HCT116 (cell line): ENCODE measurements around the gene GRID2.

ENCODE experiments used
- EZH2 ChIP-seq: fragments of 200-600 bp; sonication (generic); IDR thresholded peaks from 2 replicates; pipeline ENCODE4 v1.6.1; 2017; ENCODE audit warnings: antibody characterized with exemption, mixed run types
- POLR2A ChIP-seq: IDR thresholded peaks from 2 replicates; pipeline ENCODE4 v1.7.0; 2011; ENCODE audit warnings: borderline replicate concordance; ENCODE audit not compliant: insufficient read depth, insufficient read length; ENCODE audit errors: extremely low read depth
- POLR2AphosphoS5 ChIP-seq: IDR thresholded peaks from 2 replicates; pipeline ENCODE4 v1.6.1; 2011; ENCODE audit warnings: mild to moderate bottlenecking, low read depth, low read length, moderate library complexity
- TF ChIP-seq, protein P1 (sequence below): IDR thresholded peaks from 2 replicates; pipeline ENCODE4 v1.6.1; 2011; ENCODE audit warnings: mild to moderate bottlenecking, low read length, moderate library complexity; ENCODE audit not compliant: insufficient replicate concordance; ENCODE audit errors: extremely low read depth
- TF ChIP-seq, protein P2 (sequence below): IDR thresholded peaks from 2 replicates; pipeline ENCODE4 v1.6.1; 2012
- TF ChIP-seq, protein P3 (sequence below), 3 experiments: fragments of 200-600 bp in 1 of 3; sonication (generic) in 1 of 3; IDR thresholded peaks in 2 of 3; conservative IDR thresholded peaks in 1 of 3; 2 replicates each; pipeline ENCODE4 v1.5.1; 2012 to 2017; ENCODE audit warnings: low read depth in 2 of 3, low read length in 2 of 3, antibody characterized with exemption in 1 of 3, borderline replicate concordance in 1 of 3, control low read depth in 1 of 3, mild to moderate bottlenecking in 1 of 3, mixed read lengths in 1 of 3, mixed run types in 1 of 3, moderate library complexity in 1 of 3; ENCODE audit not compliant: insufficient read depth in 1 of 3

DNA sequence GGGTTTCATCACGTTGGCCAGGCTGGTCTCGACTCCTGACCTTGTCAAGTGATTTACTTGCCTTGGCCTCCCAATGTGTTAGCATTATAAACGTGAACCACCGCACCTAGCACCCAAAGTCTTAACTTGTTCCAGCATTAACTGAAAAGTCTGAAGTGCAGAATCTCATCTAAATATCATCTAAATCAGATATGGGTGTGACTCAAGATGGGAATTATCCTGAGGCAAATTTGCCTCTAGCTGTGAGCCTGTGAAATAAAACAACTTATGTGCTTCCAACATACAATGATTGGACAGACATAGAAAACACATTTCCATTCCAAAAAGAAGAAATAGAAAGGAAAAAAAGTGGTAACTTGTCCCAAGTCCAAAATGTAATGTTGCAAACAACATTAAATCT lies 883.7 kb downstream of the GRID2 start:
- TF ChIP-seq, protein P1, sequence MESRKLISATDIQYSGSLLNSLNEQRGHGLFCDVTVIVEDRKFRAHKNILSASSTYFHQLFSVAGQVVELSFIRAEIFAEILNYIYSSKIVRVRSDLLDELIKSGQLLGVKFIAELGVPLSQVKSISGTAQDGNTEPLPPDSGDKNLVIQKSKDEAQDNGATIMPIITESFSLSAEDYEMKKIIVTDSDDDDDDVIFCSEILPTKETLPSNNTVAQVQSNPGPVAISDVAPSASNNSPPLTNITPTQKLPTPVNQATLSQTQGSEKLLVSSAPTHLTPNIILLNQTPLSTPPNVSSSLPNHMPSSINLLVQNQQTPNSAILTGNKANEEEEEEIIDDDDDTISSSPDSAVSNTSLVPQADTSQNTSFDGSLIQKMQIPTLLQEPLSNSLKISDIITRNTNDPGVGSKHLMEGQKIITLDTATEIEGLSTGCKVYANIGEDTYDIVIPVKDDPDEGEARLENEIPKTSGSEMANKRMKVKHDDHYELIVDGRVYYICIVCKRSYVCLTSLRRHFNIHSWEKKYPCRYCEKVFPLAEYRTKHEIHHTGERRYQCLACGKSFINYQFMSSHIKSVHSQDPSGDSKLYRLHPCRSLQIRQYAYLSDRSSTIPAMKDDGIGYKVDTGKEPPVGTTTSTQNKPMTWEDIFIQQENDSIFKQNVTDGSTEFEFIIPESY: no peak
- no peak for TF ChIP-seq POLR2A
- TF ChIP-seq, protein P2, sequence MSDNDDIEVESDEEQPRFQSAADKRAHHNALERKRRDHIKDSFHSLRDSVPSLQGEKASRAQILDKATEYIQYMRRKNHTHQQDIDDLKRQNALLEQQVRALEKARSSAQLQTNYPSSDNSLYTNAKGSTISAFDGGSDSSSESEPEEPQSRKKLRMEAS: no peak
- TF ChIP-seq, protein P3, sequence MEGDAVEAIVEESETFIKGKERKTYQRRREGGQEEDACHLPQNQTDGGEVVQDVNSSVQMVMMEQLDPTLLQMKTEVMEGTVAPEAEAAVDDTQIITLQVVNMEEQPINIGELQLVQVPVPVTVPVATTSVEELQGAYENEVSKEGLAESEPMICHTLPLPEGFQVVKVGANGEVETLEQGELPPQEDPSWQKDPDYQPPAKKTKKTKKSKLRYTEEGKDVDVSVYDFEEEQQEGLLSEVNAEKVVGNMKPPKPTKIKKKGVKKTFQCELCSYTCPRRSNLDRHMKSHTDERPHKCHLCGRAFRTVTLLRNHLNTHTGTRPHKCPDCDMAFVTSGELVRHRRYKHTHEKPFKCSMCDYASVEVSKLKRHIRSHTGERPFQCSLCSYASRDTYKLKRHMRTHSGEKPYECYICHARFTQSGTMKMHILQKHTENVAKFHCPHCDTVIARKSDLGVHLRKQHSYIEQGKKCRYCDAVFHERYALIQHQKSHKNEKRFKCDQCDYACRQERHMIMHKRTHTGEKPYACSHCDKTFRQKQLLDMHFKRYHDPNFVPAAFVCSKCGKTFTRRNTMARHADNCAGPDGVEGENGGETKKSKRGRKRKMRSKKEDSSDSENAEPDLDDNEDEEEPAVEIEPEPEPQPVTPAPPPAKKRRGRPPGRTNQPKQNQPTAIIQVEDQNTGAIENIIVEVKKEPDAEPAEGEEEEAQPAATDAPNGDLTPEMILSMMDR (IDR thresholded peaks at IDR 0.05 in 2 of 3, conservative IDR thresholded peaks at IDR 0.05 in 1 of 3; ENCODE audit: borderline replicate concordance in 1 of 3, insufficient read depth in 1 of 3, low read depth in 2 of 3, low read length in 2 of 3): no peak
- TF ChIP-seq POLR2AphosphoS5: no peak
- TF ChIP-seq EZH2: no peak
